Sigmoid colon (tissue), 4 donors: ENCODE results near the gene RNASE13.

ENCODE experiments used
- EP300 ChIP-seq, 4 donors: sonication (generic); formaldehyde crosslinking; IDR thresholded peaks; one replicate each; pipeline ENCODE4 v1.6.1; 2017; ENCODE audit warnings: antibody characterized with exemption in 4 of 4
- POLR2A ChIP-seq, 2 donors: fragments of 450-650 bp; IDR thresholded peaks; one replicate each; pipeline ENCODE4 v1.6.1; 2016; ENCODE audit warnings: antibody characterized with exemption in 2 of 2, mild to moderate bottlenecking in 2 of 2, moderate library complexity in 2 of 2
- TF ChIP-seq, protein P1 (sequence below), 4 experiments: fragments of 450-650 bp in 3 of 4; fragments of 200-600 bp in 1 of 4; IDR thresholded peaks; one replicate each; pipeline ENCODE4 v1.5.1; 2016 to 2019; ENCODE audit warnings: antibody characterized with exemption in 4 of 4, mild to moderate bottlenecking in 3 of 4, moderate library complexity in 2 of 4

DNA sequence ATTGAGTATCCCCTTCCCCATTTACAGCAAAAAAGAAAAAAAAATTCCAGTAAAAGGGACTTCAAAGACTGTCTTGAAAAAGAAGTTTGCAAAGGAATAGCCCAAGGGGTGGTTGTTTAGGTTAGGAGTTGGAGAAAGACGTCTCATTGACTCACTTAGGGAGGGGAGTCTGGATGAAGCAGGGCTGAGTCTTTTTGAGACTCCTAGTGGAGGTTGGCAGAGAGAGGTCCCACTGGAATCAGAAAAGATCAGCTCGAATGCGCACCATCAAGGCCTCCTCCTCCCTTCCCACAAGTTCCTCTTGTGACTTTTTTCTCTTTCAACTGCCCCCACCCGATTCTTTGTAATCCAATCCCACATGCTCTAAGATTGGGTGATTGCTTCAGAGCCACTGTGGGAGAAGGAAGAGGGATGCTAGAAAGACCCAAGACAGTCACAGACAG, 37.4 kb upstream of the RNASE13 start:
- TF ChIP-seq, protein P1, sequence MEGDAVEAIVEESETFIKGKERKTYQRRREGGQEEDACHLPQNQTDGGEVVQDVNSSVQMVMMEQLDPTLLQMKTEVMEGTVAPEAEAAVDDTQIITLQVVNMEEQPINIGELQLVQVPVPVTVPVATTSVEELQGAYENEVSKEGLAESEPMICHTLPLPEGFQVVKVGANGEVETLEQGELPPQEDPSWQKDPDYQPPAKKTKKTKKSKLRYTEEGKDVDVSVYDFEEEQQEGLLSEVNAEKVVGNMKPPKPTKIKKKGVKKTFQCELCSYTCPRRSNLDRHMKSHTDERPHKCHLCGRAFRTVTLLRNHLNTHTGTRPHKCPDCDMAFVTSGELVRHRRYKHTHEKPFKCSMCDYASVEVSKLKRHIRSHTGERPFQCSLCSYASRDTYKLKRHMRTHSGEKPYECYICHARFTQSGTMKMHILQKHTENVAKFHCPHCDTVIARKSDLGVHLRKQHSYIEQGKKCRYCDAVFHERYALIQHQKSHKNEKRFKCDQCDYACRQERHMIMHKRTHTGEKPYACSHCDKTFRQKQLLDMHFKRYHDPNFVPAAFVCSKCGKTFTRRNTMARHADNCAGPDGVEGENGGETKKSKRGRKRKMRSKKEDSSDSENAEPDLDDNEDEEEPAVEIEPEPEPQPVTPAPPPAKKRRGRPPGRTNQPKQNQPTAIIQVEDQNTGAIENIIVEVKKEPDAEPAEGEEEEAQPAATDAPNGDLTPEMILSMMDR (IDR thresholded peaks at IDR 0.05), result no peak
- TF ChIP-seq POLR2A (IDR thresholded peaks at IDR 0.05) (no peak), EP300 (IDR thresholded peaks at IDR 0.05) (no peak)
